ENCODE results near the gene SLC27A1. TPM values are rescaled to one million over a fixed set of nuclear protein-coding genes. Genes with fewer than 3 reads are reported as not detected.
A peak's percentile ranks its signal among the peaks of the same experiment; 100 is the strongest.

Gene SLC27A1
- total and polyA plus RNA-seq, 2 experiments from 2014 or later: 3.5 to 11.6 TPM

DNA sequence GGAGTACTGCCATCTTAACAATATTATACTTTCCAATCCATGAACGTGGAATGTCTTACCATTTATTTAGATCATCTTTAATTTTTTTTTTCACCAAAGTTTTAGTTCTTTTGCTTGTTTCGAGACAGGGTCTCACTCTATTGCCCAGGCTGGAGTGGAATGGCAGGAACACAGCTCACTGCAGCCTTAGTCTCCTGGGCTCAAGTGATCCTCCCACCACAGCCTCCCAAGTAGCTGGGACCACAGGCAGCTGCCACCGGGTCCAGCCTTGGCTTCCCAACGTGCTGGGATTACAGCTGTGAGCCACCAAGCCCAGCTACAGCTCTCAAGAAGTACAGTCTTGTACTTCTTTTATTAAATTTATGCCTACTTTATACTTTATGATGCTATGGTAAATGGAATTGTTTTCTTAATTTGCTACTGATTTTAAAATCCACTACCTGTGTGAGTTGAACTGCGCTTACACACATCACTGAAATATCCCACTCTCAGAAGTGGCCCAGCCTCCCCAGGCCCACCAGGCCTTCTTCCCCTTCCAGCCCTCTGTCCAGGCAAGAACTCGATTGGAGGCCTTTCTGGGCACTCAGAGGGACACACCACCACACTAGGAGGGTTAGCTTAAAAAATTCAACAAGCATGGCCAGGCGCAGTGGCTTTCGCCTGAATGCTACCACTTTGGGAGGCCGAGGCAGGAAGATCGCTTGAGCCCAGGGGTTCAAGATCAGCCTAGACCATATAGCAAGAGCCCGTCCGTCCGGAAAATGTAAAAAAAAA lies 40.1 kb downstream of the SLC27A1 start (continued):
- TF ChIP-seq, protein P1, sequence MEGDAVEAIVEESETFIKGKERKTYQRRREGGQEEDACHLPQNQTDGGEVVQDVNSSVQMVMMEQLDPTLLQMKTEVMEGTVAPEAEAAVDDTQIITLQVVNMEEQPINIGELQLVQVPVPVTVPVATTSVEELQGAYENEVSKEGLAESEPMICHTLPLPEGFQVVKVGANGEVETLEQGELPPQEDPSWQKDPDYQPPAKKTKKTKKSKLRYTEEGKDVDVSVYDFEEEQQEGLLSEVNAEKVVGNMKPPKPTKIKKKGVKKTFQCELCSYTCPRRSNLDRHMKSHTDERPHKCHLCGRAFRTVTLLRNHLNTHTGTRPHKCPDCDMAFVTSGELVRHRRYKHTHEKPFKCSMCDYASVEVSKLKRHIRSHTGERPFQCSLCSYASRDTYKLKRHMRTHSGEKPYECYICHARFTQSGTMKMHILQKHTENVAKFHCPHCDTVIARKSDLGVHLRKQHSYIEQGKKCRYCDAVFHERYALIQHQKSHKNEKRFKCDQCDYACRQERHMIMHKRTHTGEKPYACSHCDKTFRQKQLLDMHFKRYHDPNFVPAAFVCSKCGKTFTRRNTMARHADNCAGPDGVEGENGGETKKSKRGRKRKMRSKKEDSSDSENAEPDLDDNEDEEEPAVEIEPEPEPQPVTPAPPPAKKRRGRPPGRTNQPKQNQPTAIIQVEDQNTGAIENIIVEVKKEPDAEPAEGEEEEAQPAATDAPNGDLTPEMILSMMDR (conservative IDR thresholded peaks at IDR 0.05; ENCODE audit: low read depth in 2 of 2): no peak
- TF ChIP-seq, protein P2, sequence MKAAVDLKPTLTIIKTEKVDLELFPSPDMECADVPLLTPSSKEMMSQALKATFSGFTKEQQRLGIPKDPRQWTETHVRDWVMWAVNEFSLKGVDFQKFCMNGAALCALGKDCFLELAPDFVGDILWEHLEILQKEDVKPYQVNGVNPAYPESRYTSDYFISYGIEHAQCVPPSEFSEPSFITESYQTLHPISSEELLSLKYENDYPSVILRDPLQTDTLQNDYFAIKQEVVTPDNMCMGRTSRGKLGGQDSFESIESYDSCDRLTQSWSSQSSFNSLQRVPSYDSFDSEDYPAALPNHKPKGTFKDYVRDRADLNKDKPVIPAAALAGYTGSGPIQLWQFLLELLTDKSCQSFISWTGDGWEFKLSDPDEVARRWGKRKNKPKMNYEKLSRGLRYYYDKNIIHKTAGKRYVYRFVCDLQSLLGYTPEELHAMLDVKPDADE (IDR thresholded peaks at IDR 0.05): no peak
- TF ChIP-seq, protein P3, sequence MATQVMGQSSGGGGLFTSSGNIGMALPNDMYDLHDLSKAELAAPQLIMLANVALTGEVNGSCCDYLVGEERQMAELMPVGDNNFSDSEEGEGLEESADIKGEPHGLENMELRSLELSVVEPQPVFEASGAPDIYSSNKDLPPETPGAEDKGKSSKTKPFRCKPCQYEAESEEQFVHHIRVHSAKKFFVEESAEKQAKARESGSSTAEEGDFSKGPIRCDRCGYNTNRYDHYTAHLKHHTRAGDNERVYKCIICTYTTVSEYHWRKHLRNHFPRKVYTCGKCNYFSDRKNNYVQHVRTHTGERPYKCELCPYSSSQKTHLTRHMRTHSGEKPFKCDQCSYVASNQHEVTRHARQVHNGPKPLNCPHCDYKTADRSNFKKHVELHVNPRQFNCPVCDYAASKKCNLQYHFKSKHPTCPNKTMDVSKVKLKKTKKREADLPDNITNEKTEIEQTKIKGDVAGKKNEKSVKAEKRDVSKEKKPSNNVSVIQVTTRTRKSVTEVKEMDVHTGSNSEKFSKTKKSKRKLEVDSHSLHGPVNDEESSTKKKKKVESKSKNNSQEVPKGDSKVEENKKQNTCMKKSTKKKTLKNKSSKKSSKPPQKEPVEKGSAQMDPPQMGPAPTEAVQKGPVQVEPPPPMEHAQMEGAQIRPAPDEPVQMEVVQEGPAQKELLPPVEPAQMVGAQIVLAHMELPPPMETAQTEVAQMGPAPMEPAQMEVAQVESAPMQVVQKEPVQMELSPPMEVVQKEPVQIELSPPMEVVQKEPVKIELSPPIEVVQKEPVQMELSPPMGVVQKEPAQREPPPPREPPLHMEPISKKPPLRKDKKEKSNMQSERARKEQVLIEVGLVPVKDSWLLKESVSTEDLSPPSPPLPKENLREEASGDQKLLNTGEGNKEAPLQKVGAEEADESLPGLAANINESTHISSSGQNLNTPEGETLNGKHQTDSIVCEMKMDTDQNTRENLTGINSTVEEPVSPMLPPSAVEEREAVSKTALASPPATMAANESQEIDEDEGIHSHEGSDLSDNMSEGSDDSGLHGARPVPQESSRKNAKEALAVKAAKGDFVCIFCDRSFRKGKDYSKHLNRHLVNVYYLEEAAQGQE (IDR thresholded peaks at IDR 0.05; ENCODE audit: unreplicated experiment): no peak
- TF ChIP-seq EZH2 (IDR thresholded peaks at IDR 0.05; ENCODE audit: low read depth, unreplicated experiment) (no peak), ZNF331 (CRISPR knock-in tag; IDR thresholded peaks at IDR 0.05; ENCODE audit: low read depth) (no peak)

DNA sequence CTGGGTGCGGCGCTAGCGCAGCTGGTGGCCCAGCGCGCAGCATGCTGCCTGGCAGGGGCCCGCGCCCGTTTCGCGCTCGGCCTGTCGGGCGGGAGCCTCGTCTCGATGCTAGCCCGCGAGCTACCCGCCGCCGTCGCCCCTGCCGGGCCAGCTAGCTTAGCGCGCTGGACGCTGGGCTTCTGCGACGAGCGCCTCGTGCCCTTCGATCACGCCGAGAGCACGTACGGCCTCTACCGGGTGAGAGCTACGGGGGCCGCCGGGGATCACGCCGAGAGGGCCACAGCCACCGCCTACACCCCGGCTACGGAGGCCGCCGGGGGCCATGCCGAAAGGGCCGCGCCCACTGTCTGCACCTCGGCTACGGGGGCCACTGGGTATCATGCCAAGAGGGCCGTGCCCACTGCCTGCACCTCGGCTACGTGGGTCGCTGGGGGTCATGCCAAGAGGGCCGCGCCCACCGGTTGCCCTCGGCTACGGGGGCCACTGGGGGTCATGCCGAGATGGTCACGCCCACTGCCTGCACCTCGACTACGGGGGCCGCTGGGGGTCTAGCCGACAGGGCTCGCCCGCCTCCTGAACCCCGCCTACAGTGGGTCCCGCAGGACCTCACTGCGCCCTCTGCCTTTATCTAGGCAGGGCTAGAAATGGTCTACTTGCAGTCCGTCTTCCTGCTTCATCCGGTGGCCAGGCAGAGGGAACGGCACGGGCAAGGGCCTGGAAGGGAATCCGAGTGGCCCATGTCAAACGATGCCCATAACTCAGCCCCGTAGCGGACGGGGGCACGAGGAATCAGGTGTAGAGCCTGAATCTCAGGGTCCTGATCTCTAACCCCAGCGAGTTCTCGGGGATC lies 41.6 kb downstream of the SLC27A1 start:
- Histone ChIP-seq H2AFZ (peak overlapping the region; percentile 86), H3K27ac (ENCODE audit: low read depth) (peak overlapping the region; percentile 81; the same call in 1 of the 2 replicates), H3K4me3 (peak overlapping the region; percentile 78), H3K36me3 (ENCODE audit: insufficient read depth) (no peaks in the 10 kb centered on the region), H3F3A (replicated peaks; ENCODE audit: low read depth) (peaks cover 13% of the 10 kb centered on the region), H3K9me2 (ENCODE audit: insufficient read depth) (no peaks in the 10 kb centered on the region), H3K4me2 (peak overlapping the region; percentile 90), H3K79me2 (replicated peaks; ENCODE audit: insufficient read depth) (peaks cover 26% of the 10 kb centered on the region), H3K27me3 (ENCODE audit: insufficient read depth) (no peaks in the 10 kb centered on the region), H4K20me1 (replicated peaks; ENCODE audit: insufficient read depth) (no peaks in the 10 kb centered on the region), H3K4me1 (ENCODE audit: insufficient read depth) (peaks cover 11% of the 10 kb centered on the region)
- Mint-ChIP-seq H3K27ac (no peak overlapping the region; the same call in 1 of the 2 replicates), H3K4me1 (peaks cover 13% of the 10 kb centered on the region), H3K4me3 (peak overlapping the region; percentile 93), H3K9me3 (peaks cover 4% of the 10 kb centered on the region; the same call in 2 of the 3 replicates), H3K27me3 (ENCODE audit: insufficient read depth, low read depth, poor library complexity) (peaks cover 19% of the 10 kb centered on the region), H3K36me3 (ENCODE audit: low read depth) (peaks cover 24% of the 10 kb centered on the region)
- ATAC-seq: peak; percentile 82
- DNase-seq (ENCODE audit: low spot score): peak; percentile 94
- TF ChIP-seq STAT1 (IDR thresholded peaks at IDR 0.05; ENCODE audit: unreplicated experiment): no peak
- no peak for TF ChIP-seq EZH2phosphoT487 (IDR thresholded peaks at IDR 0.05; ENCODE audit: unreplicated experiment)
- TF ChIP-seq CREB1 (CRISPR knock-in tag; IDR thresholded peaks at IDR 0.05; ENCODE audit: low read depth): 0 out of 2 replicates have a peak, but pooled peaks have one; percentile 36
- no peak for TF ChIP-seq EZH2 (IDR thresholded peaks at IDR 0.05; ENCODE audit: low read depth, unreplicated experiment)
- TF ChIP-seq POLR2AphosphoS5 (IDR thresholded peaks at IDR 0.05; ENCODE audit: low read depth): peak; percentile 54; the same call in 1 of the 2 replicates
- TF ChIP-seq, protein P1 (conservative IDR thresholded peaks at IDR 0.05; ENCODE audit: low read depth in 2 of 2): peak; percentile 30 to 66
- TF ChIP-seq, protein P3 (IDR thresholded peaks at IDR 0.05; ENCODE audit: unreplicated experiment): no peak
- TF ChIP-seq ZNF114 (CRISPR knock-in tag; IDR thresholded peaks at IDR 0.05): no peak
